Ovary (tissue), 3 donors: ENCODE results near the gene CEP72.

ENCODE experiments used
- CTCF ChIP-seq, 3 donors: fragments of 450-650 bp in 2 of 3; fragments of 200-600 bp in 1 of 3; IDR thresholded peaks; one replicate each; pipeline versions ENCODE4 v1.5.1 to v1.8.0; 2016 to 2022; ENCODE audit warnings: antibody characterized with exemption in 3 of 3, mild to moderate bottlenecking in 1 of 3
- EP300 ChIP-seq: sonication (generic); formaldehyde crosslinking; IDR thresholded peaks from one replicate; pipeline ENCODE4 v1.6.1; 2017; ENCODE audit warnings: antibody characterized with exemption
- POLR2A ChIP-seq: fragments of 450-650 bp; IDR thresholded peaks from one replicate; pipeline ENCODE4 v1.6.1; 2017; ENCODE audit warnings: antibody characterized with exemption, mild to moderate bottlenecking, moderate library complexity
- donor health status: DM: no; HTN: no; CAD: no.

DNA sequence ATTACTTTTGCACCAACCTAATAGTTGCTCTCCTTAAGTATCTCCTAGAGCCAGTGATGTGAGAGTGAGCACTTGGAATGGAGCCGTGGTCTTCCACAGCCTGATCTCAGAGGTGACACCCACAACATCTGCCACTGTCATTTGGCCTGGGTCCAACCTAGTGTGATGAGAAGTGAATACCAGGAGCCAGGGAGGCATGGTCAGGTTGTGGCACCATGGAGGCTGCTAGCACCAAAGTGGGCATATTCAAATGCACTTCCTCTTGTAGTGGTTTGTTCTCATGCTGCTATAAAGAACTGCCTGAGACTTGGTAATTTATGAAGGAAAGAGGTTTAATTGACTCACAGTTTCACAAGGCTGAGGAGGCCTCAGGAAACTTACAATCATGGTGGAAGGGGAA is 22.6 kb upstream of the CEP72 start:
- no peak for TF ChIP-seq CTCF (IDR thresholded peaks at IDR 0.05)
- no peak for TF ChIP-seq POLR2A
- TF ChIP-seq EP300, result no peak
